GM19452 (cell line): ENCODE data around the gene RIN3.
"Not testable (repeated sequence)": the region's sequence is repeated elsewhere in the genome, so short reads cannot be mapped to it uniquely, and the experiment has no call there.

Source experiments
- ATAC-seq: cut with Tn5 transposase; IDR thresholded peaks from one replicate; pipeline ENCODE4 v1.9.1; 2021; ENCODE audit not compliant: unreplicated experiment

The RIN3 gene

GRCh38 chr14:92622311-92622710 is 108.7 kb downstream of the RIN3 start:
- ATAC-seq = no peak

GRCh38 chr14:92624764-92625163 is 111.2 kb downstream of the RIN3 start:
- ATAC-seq = no peak

- no peak for ATAC-seq
Observed at GRCh38 chr14:92625213-92625612, 111.6 kb downstream of the RIN3 start.

GRCh38 chr14:92626041-92626440 is 112.5 kb downstream of the RIN3 start:
- ATAC-seq = no peak

- ATAC-seq = no peak
Observed at GRCh38 chr14:92627707-92628215, 114.2 kb downstream of the RIN3 start.

- no peak for ATAC-seq
Observed at GRCh38 chr14:92628636-92629035, 115.1 kb downstream of the RIN3 start.

- ATAC-seq = no peak
Observed at GRCh38 chr14:92630367-92630766, 116.8 kb downstream of the RIN3 start.

GRCh38 chr14:92631098-92631497 is 117.5 kb downstream of the RIN3 start:
- no peak for ATAC-seq

- no peak for ATAC-seq
Observed at GRCh38 chr14:92632546-92633273, 119.1 kb downstream of the RIN3 start.

GRCh38 chr14:92633274-92633616 is 119.7 kb downstream of the RIN3 start:
- ATAC-seq = no peak

GRCh38 chr14:92633724-92634123 is 120.1 kb downstream of the RIN3 start:
- ATAC-seq = no peak

- no peak for ATAC-seq
Observed at GRCh38 chr14:92635031-92635430, 121.5 kb downstream of the RIN3 start.

GRCh38 chr14:92635896-92636295 is 122.3 kb downstream of the RIN3 start:
- ATAC-seq = no peak

GRCh38 chr14:92637228-92637627 is 123.6 kb downstream of the RIN3 start:
- ATAC-seq = no peak

GRCh38 chr14:92637864-92638263 is 124.3 kb downstream of the RIN3 start:
- no peak for ATAC-seq

- no peak for ATAC-seq
Observed at GRCh38 chr14:92638266-92638665, 124.7 kb downstream of the RIN3 start.

- ATAC-seq = no peak
Observed at GRCh38 chr14:92638904-92639303, 125.3 kb downstream of the RIN3 start.

GRCh38 chr14:92639472-92640117 is 126.0 kb downstream of the RIN3 start:
- not testable (repeated sequence) for ATAC-seq

- no peak for ATAC-seq
Observed at GRCh38 chr14:92641306-92641705, 127.7 kb downstream of the RIN3 start.

GRCh38 chr14:92644171-92644969 is 130.8 kb downstream of the RIN3 start:
- ATAC-seq = no peak

- no peak for ATAC-seq
Observed at GRCh38 chr14:92644970-92645515, 131.5 kb downstream of the RIN3 start.
